Stimulated activated CD8-positive, alpha-beta memory T cell treated with anti-CD3 and anti-CD28 coated beads, Interleukin-4, amount 100 ng/mL, for 24 hours (primary cell): ENCODE data around the gene DARS1.
A peak's percentile ranks its signal among the peaks of the same experiment; 100 is the strongest.
"Not testable (repeated sequence)": the region's sequence is repeated elsewhere in the genome, so short reads cannot be mapped to it uniquely, and the experiment has no call there.

Experiments
- DNase-seq: peaks from one replicate; pipeline ENCODE4 v3.0.0-alpha.2; 2020; ENCODE audit warnings: low read depth

The DARS1 gene

DNA sequence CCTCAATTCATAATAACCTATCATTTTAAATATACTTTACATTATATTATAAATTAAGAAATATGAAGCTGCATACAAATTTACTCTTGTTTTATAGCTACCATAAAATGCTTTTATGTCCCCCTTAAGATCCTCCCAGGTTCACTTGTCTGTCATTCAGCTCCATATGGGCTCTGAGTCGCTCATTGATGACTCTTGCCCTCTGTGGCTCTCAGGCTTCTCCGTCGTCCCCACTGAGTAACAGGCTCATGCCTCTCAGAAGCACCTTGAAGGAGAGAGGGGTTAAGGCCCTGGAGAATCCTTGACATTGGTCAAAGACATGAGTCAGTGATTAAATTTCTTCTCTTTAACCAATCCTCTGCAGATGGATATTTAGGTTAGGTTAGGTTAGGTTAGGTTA lies 103.0 kb downstream of the DARS1 start:
- DNase-seq, result no peak

- not testable (repeated sequence) for DNase-seq
These were observed 108.7 kb downstream of the DARS1 start for GRCh38 chr2:135876770-135877169.

DNA sequence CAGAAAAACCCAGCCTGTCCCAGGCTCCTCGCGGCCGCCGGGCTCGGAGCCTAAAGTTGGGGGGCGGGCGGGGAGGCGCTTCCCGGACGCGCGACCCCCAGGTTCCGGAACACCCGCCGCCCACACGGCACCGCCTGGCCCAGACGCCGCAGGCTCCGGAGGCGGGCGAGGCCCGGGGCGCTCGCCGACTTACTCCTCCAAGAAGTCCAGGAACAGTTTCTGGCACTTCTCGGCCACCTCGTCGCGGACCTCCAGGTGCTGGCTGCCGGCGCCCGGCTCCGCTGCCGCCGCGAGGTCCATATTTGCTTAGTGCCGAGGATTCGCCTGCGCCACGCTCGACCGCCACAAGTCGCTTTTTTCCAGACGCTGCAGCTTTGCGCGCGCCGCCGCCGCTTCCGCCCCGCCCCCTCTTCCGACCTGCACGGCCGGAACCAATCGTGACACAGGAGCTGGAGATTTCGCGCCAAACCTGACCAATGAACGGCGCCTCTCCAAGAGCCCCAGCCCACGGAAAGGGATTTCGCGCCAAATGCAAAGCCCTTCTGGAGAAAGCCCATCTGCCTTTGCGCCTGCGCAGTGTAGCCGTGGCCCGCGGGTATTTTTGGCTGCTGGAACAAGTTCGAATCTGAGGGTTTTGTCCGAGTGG lies 109.2 kb downstream of the DARS1 start, which contains the start of gene MCM6:
TSS of gene MCM6 (minus strand) at position 378 of the 646 bp plus-strand sequence. CDS start at position 300, 78 bp downstream.
- peak; percentile 97 for DNase-seq

DNA sequence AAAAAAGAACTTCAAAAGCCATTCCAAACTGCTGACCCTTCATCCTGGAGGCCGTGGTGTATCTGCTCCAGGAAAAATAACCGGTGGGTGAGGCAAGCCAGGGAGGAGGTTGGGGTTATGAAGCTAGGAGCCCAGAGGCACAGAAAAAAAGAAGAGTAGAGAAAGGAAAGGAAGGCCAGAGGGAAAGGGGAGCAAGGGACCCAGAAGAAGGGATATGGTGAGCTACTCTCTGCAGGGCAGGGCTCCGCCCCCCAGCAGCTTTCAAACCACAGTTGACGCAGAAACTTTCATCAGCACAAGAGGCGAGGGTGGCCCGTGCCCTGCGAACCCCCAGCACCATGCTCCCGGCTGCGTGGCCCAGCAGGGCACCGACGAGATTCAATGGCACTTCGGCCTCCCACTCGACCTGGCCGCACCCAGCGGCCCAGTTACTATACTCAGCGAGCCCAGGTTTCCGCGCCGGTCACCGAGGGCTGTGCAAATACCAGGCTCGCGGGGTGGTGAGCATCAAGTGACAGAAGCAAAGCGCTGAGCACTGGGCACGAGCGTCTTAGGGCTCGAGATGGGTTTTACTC lies 109.8 kb downstream of the DARS1 start:
- peak; percentile 67 for DNase-seq

DNA sequence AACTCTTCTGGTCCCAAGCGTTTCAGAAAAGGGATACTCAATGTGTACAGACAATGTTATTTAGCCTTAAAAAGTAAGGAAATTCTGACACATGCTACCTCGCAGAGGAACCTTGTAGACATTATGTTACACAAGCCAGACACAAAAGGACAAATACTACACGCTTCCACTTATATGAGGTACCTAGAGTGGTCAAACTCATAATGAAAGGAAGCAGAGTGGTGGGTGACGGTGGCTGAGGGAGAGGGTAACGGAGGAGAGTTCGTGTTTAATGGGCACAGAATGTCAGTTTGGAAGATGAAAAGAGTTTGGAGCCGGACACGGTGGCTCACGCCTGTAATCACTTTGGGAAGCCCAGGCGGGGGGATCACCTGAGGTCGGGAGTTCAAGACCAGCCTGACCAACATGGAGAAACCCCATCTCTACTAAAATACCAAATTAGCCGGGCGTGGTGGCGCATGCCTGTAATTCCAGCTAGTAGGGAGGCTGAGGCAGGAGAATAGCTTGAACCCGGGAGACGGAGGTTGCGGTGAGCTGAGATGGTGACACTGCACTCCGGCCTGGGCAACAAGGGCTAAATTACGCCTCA lies 110.6 kb downstream of the DARS1 start:
- DNase-seq, result no peak

DNA sequence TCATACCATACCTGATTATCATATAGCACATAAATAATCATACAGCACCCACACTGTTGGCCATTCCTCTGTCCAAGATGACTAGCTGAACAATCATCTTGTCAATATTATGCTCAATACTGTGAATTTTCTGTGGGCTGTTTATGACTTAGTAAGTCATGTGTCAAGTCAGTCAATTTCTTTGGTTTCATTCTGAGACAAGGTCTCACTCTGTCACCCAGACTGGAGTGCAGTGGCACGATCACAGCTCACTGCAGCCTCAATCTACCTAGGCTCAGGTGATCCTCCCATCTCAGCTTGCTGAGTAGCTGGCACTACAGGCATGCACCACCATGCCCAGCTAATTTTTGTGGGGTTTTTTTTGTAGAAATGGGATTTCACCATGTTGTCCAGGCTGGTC lies 114.9 kb downstream of the DARS1 start:
- no peak for DNase-seq

- no peak for DNase-seq
These were observed 122.2 kb downstream of the DARS1 start for GRCh38 chr2:135863233-135863632.

GRCh38 chr2:135862718-135863117 lies 122.7 kb downstream of the DARS1 start:
- no peak for DNase-seq
